IPS-18c (cell line): ENCODE data around the gene USH1G.
"Not testable (repeated sequence)": the region's sequence is repeated elsewhere in the genome, so short reads cannot be mapped to it uniquely, and the experiment has no call there.

Source experiments
- H3K4me3 ChIP-seq: 2 replicates; pipeline ENCODE4 v1.7.0; 2013; ENCODE audit warnings: low read depth, mild to moderate bottlenecking, low read length, moderate library complexity; ENCODE audit not compliant: insufficient read depth
- H3K9me3 ChIP-seq: one replicate; pipeline ENCODE4 v1.6.1; 2013; ENCODE audit warnings: mild to moderate bottlenecking, low read length, moderate library complexity; ENCODE audit not compliant: control insufficient read depth, insufficient read depth

USH1G gene

DNA sequence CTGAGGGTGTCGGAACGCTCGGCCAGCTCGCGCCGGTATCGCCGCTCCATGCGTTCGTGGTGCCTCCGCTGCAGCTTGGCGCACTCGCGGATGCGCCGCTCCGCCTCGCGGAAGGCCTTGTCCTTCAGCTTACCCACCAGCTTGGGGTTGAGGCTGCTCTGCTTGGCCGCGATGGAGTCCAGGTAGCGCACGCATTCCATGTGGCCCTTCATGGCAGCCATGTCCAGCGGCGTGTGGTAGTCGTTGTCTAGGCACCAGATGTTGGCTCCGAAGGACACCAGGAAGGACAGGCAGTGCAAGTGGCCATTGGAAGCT lies 2.8 kb downstream of the USH1G start:
- Histone ChIP-seq H3K4me3 (no peak overlapping the region), H3K9me3 (no peaks in the 10 kb centered on the region)

- Histone ChIP-seq H3K4me3 (no peak overlapping the region), H3K9me3 (no peaks in the 10 kb centered on the region)
Measured at GRCh38 chr17:74919440-74920305, 3.4 kb downstream of the USH1G start.

- Histone ChIP-seq H3K9me3 (no peaks in the 10 kb centered on the region), H3K4me3 (no peak overlapping the region)
Measured at GRCh38 chr17:74918906-74919305, 4.1 kb downstream of the USH1G start.

GRCh38 chr17:74917430-74917829 lies 5.6 kb downstream of the USH1G start:
- Histone ChIP-seq H3K4me3 (no peak overlapping the region), H3K9me3 (no peaks in the 10 kb centered on the region)

DNA sequence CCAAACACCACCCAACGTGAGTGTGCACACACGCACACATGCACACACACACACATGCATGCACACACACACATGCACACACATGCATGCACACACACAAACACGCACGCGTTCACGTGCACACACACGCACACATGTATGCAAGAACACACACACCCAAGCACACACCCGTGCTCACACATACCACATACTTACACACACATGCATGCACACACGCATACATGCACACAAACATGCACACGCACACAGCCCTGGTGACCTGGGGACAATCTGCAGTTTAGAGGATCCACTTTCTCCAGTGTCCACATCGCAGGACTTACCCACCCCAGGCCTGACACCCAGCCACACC lies 6.2 kb downstream of the USH1G start:
- no peaks in the 10 kb centered on the region for H3K9me3 ChIP-seq
- H3K4me3 ChIP-seq = no peak overlapping the region

DNA sequence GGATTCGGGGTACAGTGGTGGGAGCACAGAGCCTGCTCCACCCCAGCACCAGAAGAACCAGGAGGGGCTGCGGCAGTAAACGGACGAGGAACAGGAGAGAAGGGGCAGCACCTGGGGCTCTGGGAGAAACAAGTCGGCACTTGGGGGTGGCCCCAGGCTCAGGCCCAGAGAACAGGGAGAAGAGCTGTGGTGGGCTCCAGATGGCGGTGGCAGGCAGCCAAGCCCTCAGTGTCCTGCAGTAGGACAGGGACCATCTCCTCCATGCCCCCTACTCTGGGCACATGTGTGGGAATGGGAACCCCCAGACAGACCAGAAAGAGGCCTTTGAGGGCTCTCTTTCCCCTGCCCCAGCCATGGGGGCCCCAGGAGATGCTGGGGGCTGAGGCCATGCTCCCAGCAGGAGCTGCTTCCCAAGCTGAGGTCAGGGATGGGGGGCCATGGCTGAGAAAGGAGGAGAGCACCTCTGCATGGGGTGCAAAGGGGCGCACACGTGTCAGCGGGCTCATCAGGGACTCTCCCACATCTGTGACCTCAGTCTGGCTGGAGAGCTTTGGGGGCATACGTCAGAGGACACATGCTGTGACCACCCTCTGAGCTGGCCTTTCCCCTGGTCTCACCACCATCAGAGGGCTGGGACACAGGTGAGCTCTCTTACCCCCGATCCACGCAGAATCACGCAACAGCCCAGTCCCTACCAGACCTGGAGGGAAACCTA lies 6.8 kb downstream of the USH1G start:
- no peaks in the 10 kb centered on the region for H3K9me3 ChIP-seq
- no peak overlapping the region for H3K4me3 ChIP-seq

GRCh38 chr17:74911423-74911822 lies 11.6 kb downstream of the USH1G start:
- not testable (repeated sequence) for H3K4me3 ChIP-seq, H3K9me3 ChIP-seq

- not testable (repeated sequence) for H3K4me3 ChIP-seq, H3K9me3 ChIP-seq
Measured at GRCh38 chr17:74909097-74909496, 14.0 kb downstream of the USH1G start.

GRCh38 chr17:74907012-74907411 lies 16.0 kb downstream of the USH1G start:
- no peak overlapping the region for H3K4me3 ChIP-seq
- H3K9me3 ChIP-seq = no peaks in the 10 kb centered on the region

DNA sequence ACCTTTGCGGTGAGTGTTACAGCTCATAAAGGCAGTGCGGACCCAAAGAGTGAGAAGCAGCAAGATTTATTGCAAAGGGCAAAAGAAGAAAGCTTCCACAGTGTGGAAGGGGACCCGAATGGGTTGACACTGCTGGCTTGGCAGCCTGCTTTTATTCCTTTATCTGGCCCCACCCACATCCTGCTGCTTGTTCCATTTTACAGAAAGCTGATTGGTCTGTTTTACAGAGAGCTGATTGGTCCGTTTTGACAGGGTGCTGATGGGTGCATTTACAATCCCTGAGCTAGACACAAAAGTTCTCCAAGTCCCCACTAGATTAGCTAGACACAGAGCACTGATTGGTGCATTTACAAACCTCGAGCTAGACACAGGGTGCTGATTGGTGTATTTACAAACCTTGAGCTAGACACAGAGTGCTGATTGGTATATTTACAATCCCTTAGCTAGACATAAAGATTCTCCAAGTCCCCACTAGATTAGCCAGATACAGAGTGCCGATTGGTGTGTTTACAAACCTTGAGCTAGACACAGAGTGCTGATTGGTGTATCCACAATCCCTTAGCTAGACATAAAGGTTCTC lies 16.8 kb downstream of the USH1G start:
- not testable (repeated sequence) for H3K4me3 ChIP-seq, H3K9me3 ChIP-seq

GRCh38 chr17:74904687-74905409 lies 18.2 kb downstream of the USH1G start:
- Histone ChIP-seq H3K9me3 (no peaks in the 10 kb centered on the region), H3K4me3 (no peak overlapping the region)

GRCh38 chr17:74903671-74904070 lies 19.4 kb downstream of the USH1G start:
- Histone ChIP-seq H3K4me3 (no peak overlapping the region), H3K9me3 (no peaks in the 10 kb centered on the region)

- H3K4me3 ChIP-seq = no peak overlapping the region
Measured at GRCh38 chr17:74903034-74903433, 20.0 kb downstream of the USH1G start.

DNA sequence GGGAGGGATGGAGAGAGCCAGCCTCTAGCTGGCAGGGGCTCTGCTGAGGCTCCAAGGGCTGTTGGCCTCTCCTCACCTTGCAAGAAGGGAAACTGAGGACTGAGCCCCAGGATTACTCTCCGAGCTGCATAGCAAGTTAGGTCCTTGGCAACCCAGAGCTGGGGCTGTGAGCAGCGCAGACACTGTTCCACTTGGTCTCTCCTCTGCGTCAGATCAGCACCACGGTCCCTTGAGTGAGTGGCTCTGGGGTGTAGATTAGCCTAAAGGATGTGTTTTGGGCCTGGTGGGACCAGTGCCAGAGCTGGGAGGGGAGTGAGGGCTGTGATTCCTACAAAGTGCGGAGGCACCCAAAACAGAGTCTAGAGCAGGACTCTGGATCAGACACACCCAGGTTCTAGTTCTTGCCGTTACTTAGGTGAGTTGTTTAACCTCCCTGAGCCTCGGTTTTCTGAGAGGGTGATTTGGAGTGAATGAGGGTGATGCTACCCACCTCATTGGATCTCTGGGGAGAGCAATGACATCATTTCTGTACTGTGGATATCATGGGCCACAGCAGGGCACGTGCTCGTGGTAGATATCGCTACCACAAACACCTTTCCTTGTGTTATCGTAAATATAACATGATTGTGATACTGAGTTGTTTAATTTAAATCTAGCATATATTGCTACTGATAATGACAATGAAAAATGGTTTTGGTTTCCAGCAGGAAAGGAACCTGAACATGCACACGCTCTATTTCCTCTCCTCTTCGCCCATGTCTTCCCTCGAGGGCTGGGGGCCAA lies 21.5 kb downstream of the USH1G start:
- no peak overlapping the region for H3K4me3 ChIP-seq
- no peaks in the 10 kb centered on the region for H3K9me3 ChIP-seq

More at GRCh38 chr17:74903034-74903433, 20.0 kb downstream of the USH1G start:
- no peaks in the 10 kb centered on the region for H3K9me3 ChIP-seq

DNA sequence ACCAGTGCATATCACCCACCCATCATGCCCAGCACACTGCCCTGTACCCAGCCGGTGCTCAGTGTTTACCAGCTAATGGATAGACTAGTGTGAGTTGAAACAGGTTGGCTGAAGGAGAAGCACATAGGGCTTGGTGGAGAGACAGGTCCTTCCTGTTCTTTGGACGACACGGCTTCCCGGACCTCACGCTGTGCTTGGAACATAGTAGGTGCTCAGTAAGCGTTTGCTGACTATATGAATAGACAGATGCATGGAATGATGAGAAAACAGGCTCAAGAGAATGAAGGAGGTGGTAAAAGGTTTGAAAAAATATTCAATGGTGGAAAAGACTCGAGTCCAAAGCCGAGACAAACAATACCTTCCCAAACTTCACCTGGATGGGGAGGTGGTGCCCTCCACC lies 22.8 kb downstream of the USH1G start:
- Histone ChIP-seq H3K9me3 (no peaks in the 10 kb centered on the region), H3K4me3 (no peak overlapping the region)

- Histone ChIP-seq H3K4me3 (no peak overlapping the region), H3K9me3 (no peaks in the 10 kb centered on the region)
Measured at GRCh38 chr17:74898376-74898946, 24.6 kb downstream of the USH1G start.
